ENCODE data around the gene MYCL. TPM values are rescaled to one million over a fixed set of nuclear protein-coding genes. Genes with fewer than 3 reads are reported as not detected.
A peak's percentile ranks its signal among the peaks of the same experiment; 100 is the strongest.
"Not testable (repeated sequence)": the region's sequence is repeated elsewhere in the genome, so short reads cannot be mapped to it uniquely, and the experiment has no call there.

MYCL gene
- total RNA-seq, 2 donors from 2014 or later, result 0.33 to 0.36 TPM

GRCh38 chr1:39890880-39891279 lies 10.8 kb downstream of the MYCL start:
- no peak for DNase-seq (ENCODE audit: low spot score)
- H3K27me3 Mint-ChIP-seq, result peaks cover 18 to 30% of the 10 kb centered on the region in 2 donors
- H3K36me3 Mint-ChIP-seq, result no peaks in the 10 kb centered on the region
- no peak for ATAC-seq
- H3K4me3 Mint-ChIP-seq, result no peak overlapping the region
- H3K4me1 Mint-ChIP-seq (ENCODE audit: low read depth in 2 of 2), result no peaks in the 10 kb centered on the region
- no peak overlapping the region for H3K27ac Mint-ChIP-seq
- no peaks in the 10 kb centered on the region for H3K9me3 Mint-ChIP-seq

- no peaks in the 10 kb centered on the region for H3K4me1 Mint-ChIP-seq (ENCODE audit: low read depth in 2 of 2)
- DNase-seq (ENCODE audit: low spot score) (no peak), ATAC-seq (no peak)
- H3K27ac Mint-ChIP-seq, result no peak overlapping the region
- peaks cover 16 to 30% of the 10 kb centered on the region in 2 donors for H3K27me3 Mint-ChIP-seq
- H3K9me3 Mint-ChIP-seq, result no peaks in the 10 kb centered on the region
- no peak overlapping the region for H3K4me3 Mint-ChIP-seq
- H3K36me3 Mint-ChIP-seq, result no peaks in the 10 kb centered on the region
Measured at GRCh38 chr1:39890273-39890672, 11.4 kb downstream of the MYCL start.

- no peak for DNase-seq (ENCODE audit: low spot score)
- Mint-ChIP-seq H3K9me3 (no peaks in the 10 kb centered on the region), H3K4me1 (ENCODE audit: low read depth in 2 of 2) (peaks cover 11% of the 10 kb centered on the region in 2 donors), H3K36me3 (no peaks in the 10 kb centered on the region), H3K27me3 (peaks cover 5 to 9% of the 10 kb centered on the region in 2 donors), H3K27ac (no peak overlapping the region), H3K4me3 (no peak overlapping the region)
- no peak for ATAC-seq
Measured at GRCh38 chr1:39886757-39887231, 14.9 kb downstream of the MYCL start.

GRCh38 chr1:39885516-39885915 lies 16.2 kb downstream of the MYCL start:
- Mint-ChIP-seq H3K9me3 (no peaks in the 10 kb centered on the region), H3K4me3 (no peak overlapping the region), H3K4me1 (ENCODE audit: low read depth in 2 of 2) (peaks cover 17 to 19% of the 10 kb centered on the region in 2 donors), H3K27ac (peak overlapping the region in 1 of 2 donors; percentile 40), H3K36me3 (no peaks in the 10 kb centered on the region), H3K27me3 (peaks cover 4 to 5% of the 10 kb centered on the region in 2 donors)
- DNase-seq (ENCODE audit: low spot score) (no peak), ATAC-seq (no peak)

- peak overlapping the region in 1 of 2 donors; percentile 84 for H3K27ac Mint-ChIP-seq
- H3K4me3 Mint-ChIP-seq, result peak overlapping the region; percentile 94
- H3K27me3 Mint-ChIP-seq, result no peaks in the 10 kb centered on the region
Measured at GRCh38 chr1:39882152-39882551, 19.6 kb downstream of the MYCL start.

GRCh38 chr1:39877980-39878956 lies 23.4 kb downstream of the MYCL start:
- Mint-ChIP-seq H3K9me3 (no peaks in the 10 kb centered on the region), H3K27ac (no peak overlapping the region), H3K4me3 (no peak overlapping the region), H3K4me1 (ENCODE audit: low read depth in 2 of 2) (peaks cover 32 to 34% of the 10 kb centered on the region in 2 donors), H3K27me3 (no peaks in the 10 kb centered on the region), H3K36me3 (no peaks in the 10 kb centered on the region)
- DNase-seq (ENCODE audit: low spot score), result no peak
- ATAC-seq, result no peak

More at GRCh38 chr1:39882152-39882551, 19.6 kb downstream of the MYCL start:
- ATAC-seq (no peak), DNase-seq (ENCODE audit: low spot score) (no peak)
- Mint-ChIP-seq H3K4me1 (ENCODE audit: low read depth in 2 of 2) (peaks cover 19 to 21% of the 10 kb centered on the region in 2 donors), H3K9me3 (no peaks in the 10 kb centered on the region), H3K36me3 (no peaks in the 10 kb centered on the region)

- Mint-ChIP-seq H3K36me3 (no peaks in the 10 kb centered on the region), H3K9me3 (no peaks in the 10 kb centered on the region), H3K4me1 (ENCODE audit: low read depth in 2 of 2) (peaks cover 27 to 30% of the 10 kb centered on the region in 2 donors), H3K27ac (no peak overlapping the region), H3K4me3 (no peak overlapping the region), H3K27me3 (no peaks in the 10 kb centered on the region)
- no peak for DNase-seq (ENCODE audit: low spot score)
- no peak for ATAC-seq
Measured at GRCh38 chr1:39877231-39877778, 24.4 kb downstream of the MYCL start.

GRCh38 chr1:39876144-39876543 lies 25.6 kb downstream of the MYCL start:
- no peaks in the 10 kb centered on the region for H3K36me3 Mint-ChIP-seq
- no peak for DNase-seq (ENCODE audit: low spot score)
- H3K4me3 Mint-ChIP-seq, result no peak overlapping the region

GRCh38 chr1:39872698-39873097 lies 29.0 kb downstream of the MYCL start:
- Mint-ChIP-seq H3K9me3 (no peaks in the 10 kb centered on the region), H3K4me1 (ENCODE audit: low read depth in 2 of 2) (peaks cover 17 to 28% of the 10 kb centered on the region in 2 donors), H3K27ac (no peak overlapping the region), H3K4me3 (no peak overlapping the region), H3K27me3 (no peaks in the 10 kb centered on the region), H3K36me3 (no peaks in the 10 kb centered on the region)
- ATAC-seq, result no peak
- no peak for DNase-seq (ENCODE audit: low spot score)

More at GRCh38 chr1:39876144-39876543, 25.6 kb downstream of the MYCL start:
- Mint-ChIP-seq H3K27ac (no peak overlapping the region), H3K4me1 (ENCODE audit: low read depth in 2 of 2) (peaks cover 20 to 25% of the 10 kb centered on the region in 2 donors), H3K27me3 (no peaks in the 10 kb centered on the region), H3K9me3 (no peaks in the 10 kb centered on the region)
- no peak for ATAC-seq

- H3K27ac Mint-ChIP-seq, result no peak overlapping the region
- no peak for DNase-seq (ENCODE audit: low spot score)
- no peaks in the 10 kb centered on the region for H3K27me3 Mint-ChIP-seq
- H3K4me1 Mint-ChIP-seq (ENCODE audit: low read depth in 2 of 2), result peaks cover 14 to 28% of the 10 kb centered on the region in 2 donors
- H3K4me3 Mint-ChIP-seq, result no peak overlapping the region
- no peaks in the 10 kb centered on the region for H3K36me3 Mint-ChIP-seq
- H3K9me3 Mint-ChIP-seq, result no peaks in the 10 kb centered on the region
- no peak for ATAC-seq
Measured at GRCh38 chr1:39871796-39872195, 29.9 kb downstream of the MYCL start.

- H3K9me3 Mint-ChIP-seq; H3K27me3 Mint-ChIP-seq; H3K36me3 Mint-ChIP-seq; H3K27ac Mint-ChIP-seq; H3K4me3 Mint-ChIP-seq; DNase-seq (ENCODE audit: low spot score); ATAC-seq: not testable (repeated sequence)
- H3K4me1 Mint-ChIP-seq (ENCODE audit: low read depth in 2 of 2), result peaks cover 11 to 23% of the 10 kb centered on the region in 2 donors
Measured at GRCh38 chr1:39871043-39871442, 30.7 kb downstream of the MYCL start.

GRCh38 chr1:39869538-39870112 lies 32.1 kb downstream of the MYCL start:
- not testable (repeated sequence) for ATAC-seq; H3K4me3 Mint-ChIP-seq; DNase-seq (ENCODE audit: low spot score); H3K27ac Mint-ChIP-seq; H3K27me3 Mint-ChIP-seq; H3K9me3 Mint-ChIP-seq; H3K36me3 Mint-ChIP-seq
- H3K4me1 Mint-ChIP-seq (ENCODE audit: low read depth in 2 of 2), result peaks cover 6 to 24% of the 10 kb centered on the region in 2 donors

GRCh38 chr1:39866767-39867166 lies 35.0 kb downstream of the MYCL start:
- Mint-ChIP-seq H3K9me3 (no peaks in the 10 kb centered on the region), H3K27ac (no peak overlapping the region), H3K4me3 (no peak overlapping the region), H3K4me1 (ENCODE audit: low read depth in 2 of 2) (peaks cover 7 to 20% of the 10 kb centered on the region in 2 donors), H3K36me3 (peaks cover 6% of the 10 kb centered on the region), H3K27me3 (no peaks in the 10 kb centered on the region)
- no peak for ATAC-seq
- no peak for DNase-seq (ENCODE audit: low spot score)

GRCh38 chr1:39865762-39866161 lies 36.0 kb downstream of the MYCL start:
- Mint-ChIP-seq H3K9me3 (no peaks in the 10 kb centered on the region), H3K4me1 (ENCODE audit: low read depth in 2 of 2) (peaks cover 7 to 11% of the 10 kb centered on the region in 2 donors), H3K27me3 (no peaks in the 10 kb centered on the region), H3K4me3 (no peak overlapping the region), H3K27ac (no peak overlapping the region), H3K36me3 (peaks cover 6% of the 10 kb centered on the region)
- DNase-seq (ENCODE audit: low spot score), result no peak
- ATAC-seq, result no peak
